PFSK-1 (cell line): ENCODE data around the gene MRPL17.

ENCODE experiments used
- FOXP2 ChIP-seq: optimal IDR thresholded peaks from 2 replicates; pipeline ENCODE3; 2011; ENCODE audit warnings: borderline replicate concordance, control low read depth, inconsistent platforms; ENCODE audit not compliant: insufficient read depth; ENCODE audit errors: extremely low read length, extremely low read depth
- POLR2AphosphoS5 ChIP-seq: IDR thresholded peaks from 2 replicates; pipeline ENCODE4 v1.6.1; 2012; ENCODE audit warnings: low read depth, mild to moderate bottlenecking, control low read depth, low read length, moderate library complexity
- SIN3A ChIP-seq: IDR thresholded peaks from 2 replicates; pipeline ENCODE4 v1.6.1; 2012; ENCODE audit warnings: mild to moderate bottlenecking, low read length, moderate library complexity, borderline replicate concordance; ENCODE audit not compliant: insufficient read depth
- TAF1 ChIP-seq: IDR thresholded peaks from 2 replicates; pipeline ENCODE4 v1.6.1; 2012; ENCODE audit warnings: low read length, control low read depth, borderline replicate concordance; ENCODE audit not compliant: insufficient read depth
- TF ChIP-seq, protein P1 (sequence below), 2 experiments: IDR thresholded peaks; 2 replicates each; pipeline versions ENCODE4 v1.6.1 to v1.8.0; 2011 to 2012; ENCODE audit warnings: low read depth in 2 of 2, low read length in 2 of 2, control low read depth in 1 of 2, inconsistent platforms in 1 of 2, mild to moderate bottlenecking in 1 of 2, moderate library complexity in 1 of 2; ENCODE audit not compliant: insufficient read depth in 1 of 2

The MRPL17 gene

GRCh38 chr11:6653097-6653496 is 30.0 kb downstream of the MRPL17 start:
- TF ChIP-seq POLR2AphosphoS5 = no peak
- no peak for TF ChIP-seq SIN3A
- no peak for TF ChIP-seq TAF1
- TF ChIP-seq FOXP2 = no peak
- TF ChIP-seq, protein P1, sequence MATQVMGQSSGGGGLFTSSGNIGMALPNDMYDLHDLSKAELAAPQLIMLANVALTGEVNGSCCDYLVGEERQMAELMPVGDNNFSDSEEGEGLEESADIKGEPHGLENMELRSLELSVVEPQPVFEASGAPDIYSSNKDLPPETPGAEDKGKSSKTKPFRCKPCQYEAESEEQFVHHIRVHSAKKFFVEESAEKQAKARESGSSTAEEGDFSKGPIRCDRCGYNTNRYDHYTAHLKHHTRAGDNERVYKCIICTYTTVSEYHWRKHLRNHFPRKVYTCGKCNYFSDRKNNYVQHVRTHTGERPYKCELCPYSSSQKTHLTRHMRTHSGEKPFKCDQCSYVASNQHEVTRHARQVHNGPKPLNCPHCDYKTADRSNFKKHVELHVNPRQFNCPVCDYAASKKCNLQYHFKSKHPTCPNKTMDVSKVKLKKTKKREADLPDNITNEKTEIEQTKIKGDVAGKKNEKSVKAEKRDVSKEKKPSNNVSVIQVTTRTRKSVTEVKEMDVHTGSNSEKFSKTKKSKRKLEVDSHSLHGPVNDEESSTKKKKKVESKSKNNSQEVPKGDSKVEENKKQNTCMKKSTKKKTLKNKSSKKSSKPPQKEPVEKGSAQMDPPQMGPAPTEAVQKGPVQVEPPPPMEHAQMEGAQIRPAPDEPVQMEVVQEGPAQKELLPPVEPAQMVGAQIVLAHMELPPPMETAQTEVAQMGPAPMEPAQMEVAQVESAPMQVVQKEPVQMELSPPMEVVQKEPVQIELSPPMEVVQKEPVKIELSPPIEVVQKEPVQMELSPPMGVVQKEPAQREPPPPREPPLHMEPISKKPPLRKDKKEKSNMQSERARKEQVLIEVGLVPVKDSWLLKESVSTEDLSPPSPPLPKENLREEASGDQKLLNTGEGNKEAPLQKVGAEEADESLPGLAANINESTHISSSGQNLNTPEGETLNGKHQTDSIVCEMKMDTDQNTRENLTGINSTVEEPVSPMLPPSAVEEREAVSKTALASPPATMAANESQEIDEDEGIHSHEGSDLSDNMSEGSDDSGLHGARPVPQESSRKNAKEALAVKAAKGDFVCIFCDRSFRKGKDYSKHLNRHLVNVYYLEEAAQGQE (IDR thresholded peaks at IDR 0.05; ENCODE audit: insufficient read depth in 1 of 2, low read depth in 2 of 2, low read length in 2 of 2) = no peak

DNA sequence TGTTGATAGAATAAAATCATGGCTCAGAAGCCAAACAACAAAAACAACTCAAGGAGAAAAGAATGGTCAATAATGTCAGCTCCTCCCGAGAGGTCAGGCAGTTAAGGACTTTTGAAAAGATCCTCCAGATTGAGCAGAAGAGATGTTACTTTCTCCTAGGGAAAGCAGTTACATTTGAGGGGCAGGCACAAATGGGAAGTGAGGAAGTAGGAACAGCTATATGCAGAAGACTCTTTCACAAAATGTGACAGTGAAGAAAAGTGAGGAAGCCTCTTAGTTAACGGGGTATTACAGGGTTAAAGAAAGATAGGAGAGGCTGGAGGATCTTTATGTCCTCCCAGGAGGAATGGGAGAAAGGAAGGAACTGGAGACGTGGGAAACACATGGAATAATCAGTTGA is 31.0 kb downstream of the MRPL17 start:
- TF ChIP-seq, protein P1 (IDR thresholded peaks at IDR 0.05; ENCODE audit: insufficient read depth in 1 of 2, low read depth in 2 of 2, low read length in 2 of 2) = no peak
- TF ChIP-seq TAF1 (no peak), FOXP2 (no peak), SIN3A (no peak), POLR2AphosphoS5 (no peak)

GRCh38 chr11:6650980-6651379 is 32.2 kb downstream of the MRPL17 start:
- TF ChIP-seq SIN3A = no peak
- TF ChIP-seq TAF1 = no peak
- TF ChIP-seq FOXP2 = no peak
- TF ChIP-seq POLR2AphosphoS5 = no peak
- TF ChIP-seq, protein P1 (IDR thresholded peaks at IDR 0.05; ENCODE audit: insufficient read depth in 1 of 2, low read depth in 2 of 2, low read length in 2 of 2) = no peak

DNA sequence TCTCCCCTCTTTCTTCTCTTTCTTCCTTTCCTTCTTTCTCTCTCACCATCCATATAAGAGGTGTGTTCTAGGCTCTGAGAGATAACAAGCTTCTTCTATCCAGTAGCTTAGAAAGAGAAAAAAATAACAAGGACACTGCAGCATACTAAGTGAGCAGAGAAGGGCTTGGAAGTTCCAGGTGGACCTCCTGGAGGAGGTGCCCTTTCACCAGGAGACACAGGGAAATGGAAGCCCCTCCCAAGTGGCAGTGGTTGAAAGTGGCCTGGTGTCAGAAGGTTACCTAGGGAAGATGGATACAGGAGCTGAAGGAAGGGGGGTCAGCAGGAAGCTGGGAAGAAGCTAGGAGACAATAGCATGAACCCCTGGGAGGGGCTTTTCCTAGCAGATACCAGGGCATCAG is 33.0 kb downstream of the MRPL17 start:
- TF ChIP-seq, protein P1 (IDR thresholded peaks at IDR 0.05; ENCODE audit: insufficient read depth in 1 of 2, low read depth in 2 of 2, low read length in 2 of 2) = no peak
- TF ChIP-seq FOXP2 = no peak
- no peak for TF ChIP-seq SIN3A
- no peak for TF ChIP-seq TAF1
- no peak for TF ChIP-seq POLR2AphosphoS5

DNA sequence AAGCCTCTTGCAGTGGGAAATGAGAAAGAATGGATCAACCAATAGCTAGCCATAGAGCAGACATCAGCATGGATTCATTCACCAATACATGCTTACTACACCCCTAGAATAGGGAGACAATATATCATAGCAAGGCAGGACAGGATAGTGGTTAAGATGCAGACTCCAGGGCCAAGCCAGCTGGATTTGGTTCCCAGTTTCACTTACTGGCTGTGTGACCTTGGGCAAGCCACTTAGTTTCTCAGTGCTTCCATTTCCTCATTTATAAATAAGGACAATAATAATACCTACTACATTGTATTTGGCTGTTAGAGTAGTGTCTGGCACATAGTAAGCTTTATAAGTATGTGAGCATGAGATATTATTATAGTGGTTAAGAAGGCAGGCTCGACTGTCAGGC is 34.6 kb downstream of the MRPL17 start:
- TF ChIP-seq TAF1 (no peak), SIN3A (no peak), POLR2AphosphoS5 (no peak), FOXP2 (no peak)
- TF ChIP-seq, protein P1 (IDR thresholded peaks at IDR 0.05; ENCODE audit: insufficient read depth in 1 of 2, low read depth in 2 of 2, low read length in 2 of 2) = no peak
